A549 treated with dexamethasone at 1 μM for 4 hours (cell line): Measurements from ENCODE around the gene AMELX. TPM values are rescaled to one million over a fixed set of nuclear protein-coding genes. Genes with fewer than 3 reads are reported as not detected.

Experiments
- total RNA-seq: library from RNA; stranded (reverse); fragments of 200-300 nt; extraction: Qiagen RNA extraction; gene quantifications from 5 replicates; pipeline ENCODE4 v1.2.3, GENCODE V29; 2022

Gene AMELX
- not detected in 5 replicates for total RNA-seq

GRCh38 chrX:11293113-11293512 is at the start of gene AMELX:
Gene AMELX, plus strand, starts transcription at chrX:11293413. Its CDS starts 1,376 bp downstream, at chrX:11294789.

Other genes with a start within 250 kb of the AMELX start
- 54.9 to 58.2 TPM (median 56.5 TPM) in 5 replicates for gene HCCS, start 182.1 kb upstream of the AMELX start, total RNA-seq